Activated effector memory CD4-positive, alpha-beta T cell treated with anti-CD3 and anti-CD28 coated beads, Interleukin-2, amount 50 U/mL, for 16 hours (primary cell): ENCODE results near the gene GINS2.

Experiments
- DNase-seq: peaks from one replicate; pipeline ENCODE4 v3.0.0-alpha.2; 2020

GINS2 gene

DNA sequence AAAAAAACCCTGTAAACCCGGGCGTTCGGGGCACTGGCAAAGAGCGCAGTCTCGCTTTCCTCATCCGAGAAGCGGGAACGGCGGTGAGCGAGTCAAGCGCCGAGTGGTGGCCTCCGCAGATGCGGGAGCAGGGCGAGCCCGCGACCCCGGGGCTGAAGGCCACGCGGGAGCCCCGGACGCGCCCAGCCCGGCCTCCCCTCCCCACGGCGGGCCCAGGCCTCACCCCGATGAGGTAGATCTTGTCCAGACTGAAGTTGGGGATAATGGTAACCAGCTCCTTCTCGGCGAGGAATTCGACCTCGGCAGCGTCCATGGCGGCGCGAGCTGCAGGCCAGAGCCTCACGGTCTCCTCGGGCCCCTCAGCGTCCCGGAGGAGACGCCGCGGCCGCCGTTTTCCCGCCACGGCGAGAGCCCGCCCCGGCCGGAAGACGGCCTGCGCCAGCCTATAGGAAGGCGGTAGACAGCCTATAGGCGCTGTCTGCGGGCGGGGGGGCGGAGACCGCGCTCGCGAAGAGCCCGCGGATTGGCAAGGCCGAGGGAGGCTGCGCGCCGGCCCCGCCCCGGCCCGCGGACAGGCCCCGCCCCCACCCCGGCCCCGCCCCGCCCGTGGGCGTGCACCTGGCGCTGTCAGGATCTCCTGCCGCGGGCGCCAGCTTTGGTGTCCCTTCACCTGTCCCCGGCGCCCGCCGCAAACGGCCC is at the start of gene GINS2:
TSS of gene GINS2 (minus strand) at position 369 of the 699 bp plus-strand sequence. CDS start at position 313, 56 bp downstream.
- DNase-seq = peak; percentile 97

DNA sequence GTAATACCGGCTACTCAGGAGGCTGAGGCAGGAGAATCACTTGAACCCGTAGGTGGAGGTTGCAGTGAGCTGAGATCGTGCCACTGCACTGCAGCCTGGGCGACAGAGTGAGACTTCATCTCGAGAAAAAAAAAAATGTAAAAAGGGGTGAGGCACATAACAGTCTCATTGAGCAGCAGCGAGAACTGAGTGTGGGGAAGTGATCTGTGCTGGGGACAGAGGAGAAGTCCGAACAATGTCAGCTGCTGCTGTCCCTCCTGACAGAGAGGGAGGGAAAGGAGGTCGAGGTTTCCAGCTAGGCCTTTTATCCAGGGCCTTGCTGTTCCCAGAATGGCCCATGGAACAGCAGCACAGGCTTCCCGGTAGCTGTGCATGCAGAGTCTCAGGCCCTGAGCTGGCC is 48.2 kb upstream of the GINS2 start:
- DNase-seq = no peak

DNA sequence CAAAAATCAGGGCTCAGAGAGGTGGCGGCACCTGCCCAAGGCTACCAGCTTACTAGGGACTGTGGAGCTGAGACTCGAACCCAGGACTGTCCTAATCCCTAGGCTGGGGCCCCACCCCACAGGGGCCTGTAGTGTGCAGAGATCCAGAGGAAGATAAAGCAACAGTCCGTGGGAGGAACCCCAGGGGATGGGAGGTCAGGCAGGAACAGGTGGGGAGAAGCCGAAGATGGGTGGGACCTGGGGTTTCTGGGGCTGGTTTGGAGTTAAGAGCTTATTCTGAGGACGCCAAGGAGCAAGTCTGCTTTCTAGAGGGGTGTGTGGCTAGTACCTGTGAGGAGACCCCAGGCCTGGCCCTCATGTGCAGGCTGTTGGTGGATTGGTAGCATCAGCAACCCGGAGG is 47.2 kb upstream of the GINS2 start:
- no peak for DNase-seq

DNA sequence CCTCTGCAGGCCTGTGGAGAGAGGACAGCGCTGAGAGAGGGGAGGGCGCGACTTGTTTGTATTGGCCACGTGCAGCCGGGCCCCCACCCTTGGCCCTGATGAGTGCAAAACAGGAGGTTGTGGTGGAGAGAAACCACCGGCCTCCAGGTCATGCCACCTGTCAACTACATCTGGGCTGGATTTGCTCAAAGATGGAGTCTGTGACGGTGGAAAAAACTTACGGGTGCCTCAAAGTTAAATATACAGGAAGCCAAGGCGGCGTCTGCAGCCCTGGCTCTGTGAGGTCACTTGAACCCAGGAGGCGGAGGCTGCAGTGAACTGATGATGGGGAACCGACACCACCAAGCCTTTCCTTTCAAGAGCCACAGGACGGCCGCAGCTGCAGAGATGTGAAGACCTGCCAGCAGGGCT is 46.5 kb upstream of the GINS2 start:
- DNase-seq = peak; percentile 71

DNA sequence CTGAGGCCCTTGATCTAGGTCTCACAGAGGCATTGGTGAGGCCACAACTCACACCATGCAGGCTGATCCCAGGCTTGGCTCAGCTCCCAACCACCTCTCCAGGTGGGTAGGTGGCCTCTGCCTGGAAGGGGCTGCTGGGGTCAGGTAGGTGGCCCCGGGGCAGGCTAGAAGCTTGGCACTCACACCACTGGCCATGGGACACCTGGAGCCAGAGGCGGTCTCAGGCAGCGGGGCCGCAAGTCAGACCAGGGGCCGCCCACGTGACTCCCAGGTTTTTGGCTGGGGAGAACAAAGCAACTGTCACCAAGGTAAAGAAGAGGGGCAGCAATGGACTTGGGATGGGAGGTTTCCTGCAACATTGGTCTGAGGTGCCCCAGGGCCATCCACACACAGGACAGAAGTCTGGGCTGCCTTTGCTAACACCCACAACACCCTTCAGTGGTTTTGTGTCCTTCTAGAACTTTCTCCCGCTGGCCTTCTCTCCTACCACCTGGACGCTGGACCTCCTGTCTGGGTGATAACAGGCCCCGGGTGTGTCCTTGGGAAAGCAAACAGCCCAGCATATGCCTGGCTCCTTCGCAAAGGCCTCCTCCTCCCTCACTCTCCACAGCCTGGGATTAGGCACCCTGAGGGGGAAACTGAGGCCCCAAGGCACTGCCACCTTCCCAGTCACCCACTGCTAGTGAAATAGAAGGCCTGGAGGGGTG is 45.7 kb upstream of the GINS2 start:
- no peak for DNase-seq

DNA sequence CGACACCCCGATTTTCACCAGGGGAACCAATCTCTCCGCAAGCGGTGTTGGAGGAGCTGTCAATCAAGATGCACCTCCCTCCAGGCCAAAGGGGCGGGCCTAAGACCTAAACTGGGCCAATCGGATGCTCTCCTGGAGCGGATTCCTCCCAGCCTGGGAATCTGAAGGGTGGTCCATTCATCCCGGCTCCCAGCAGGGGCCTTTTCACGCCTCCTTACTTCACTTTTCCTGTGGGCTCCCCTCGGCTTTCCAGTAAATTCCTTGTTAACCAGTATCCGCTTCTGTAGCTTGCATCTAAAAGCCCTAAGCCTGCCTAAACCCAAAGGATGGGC is 45.1 kb upstream of the GINS2 start:
- no peak for DNase-seq

DNA sequence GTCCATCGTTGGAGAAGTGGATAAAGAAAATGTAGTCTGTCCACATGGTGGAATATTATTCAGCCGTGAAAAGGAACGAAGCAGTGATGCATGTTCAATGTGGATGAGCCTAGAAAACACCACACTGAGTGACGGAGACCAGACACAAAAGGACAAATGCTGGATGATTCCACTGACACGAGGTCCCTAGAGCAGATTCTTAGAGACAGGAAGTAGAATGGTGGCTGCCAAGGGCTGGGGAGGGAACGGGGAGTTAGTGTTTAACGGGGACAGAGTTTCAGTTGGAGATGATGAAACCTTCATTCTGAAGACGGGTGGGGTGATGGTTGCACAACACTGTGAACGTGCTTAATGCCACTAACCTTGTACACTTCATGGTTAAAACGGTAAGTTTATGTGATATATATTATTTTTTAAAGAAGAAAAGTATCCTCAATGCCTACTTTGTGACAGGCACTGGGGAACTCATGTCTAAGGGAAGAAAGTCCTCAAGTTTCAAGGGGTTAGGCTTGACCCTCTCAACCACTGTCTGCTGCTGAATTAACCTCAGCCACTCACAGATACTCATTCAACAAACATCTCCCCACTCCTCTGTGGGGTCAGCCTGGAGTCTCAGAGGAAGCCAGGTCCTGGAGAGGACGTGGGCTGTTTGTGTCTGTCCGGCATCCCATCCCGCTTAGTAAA is 44.5 kb upstream of the GINS2 start:
- no peak for DNase-seq

DNA sequence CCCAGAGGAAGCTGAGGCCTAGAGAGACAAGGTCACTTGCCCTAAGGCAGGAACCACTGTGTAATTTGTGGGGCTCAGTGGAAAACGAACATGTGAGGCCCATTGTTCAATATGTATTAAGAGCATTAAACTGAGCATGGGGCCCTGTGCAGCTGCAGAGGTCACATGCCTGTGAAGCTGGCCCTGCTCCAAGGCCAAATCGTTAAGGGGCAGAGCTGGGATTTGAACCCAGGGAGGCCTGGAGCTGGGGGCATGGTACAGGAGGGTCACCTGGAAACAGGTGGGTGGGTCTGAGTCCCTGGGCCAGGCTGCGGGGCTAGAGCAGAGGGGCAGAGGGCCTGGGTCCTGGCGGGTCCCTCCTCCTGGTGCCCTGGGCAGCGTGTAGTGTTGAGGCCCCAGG is 42.4 kb upstream of the GINS2 start:
- no peak for DNase-seq

DNA sequence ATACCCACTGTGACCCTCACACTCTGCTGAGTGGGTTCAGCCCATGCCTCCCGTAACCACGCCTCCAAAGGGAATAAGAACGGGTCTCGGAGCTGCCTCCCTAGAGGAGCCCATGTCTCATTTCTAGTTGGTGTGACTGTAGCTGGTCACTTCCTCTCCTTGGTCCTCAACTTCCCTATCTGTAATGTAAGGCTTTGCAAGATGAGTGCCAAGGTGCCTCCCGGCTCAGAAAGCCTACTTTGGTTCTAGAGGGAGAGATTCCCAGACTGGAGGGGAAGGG is 41.4 kb upstream of the GINS2 start:
- DNase-seq = no peak

DNA sequence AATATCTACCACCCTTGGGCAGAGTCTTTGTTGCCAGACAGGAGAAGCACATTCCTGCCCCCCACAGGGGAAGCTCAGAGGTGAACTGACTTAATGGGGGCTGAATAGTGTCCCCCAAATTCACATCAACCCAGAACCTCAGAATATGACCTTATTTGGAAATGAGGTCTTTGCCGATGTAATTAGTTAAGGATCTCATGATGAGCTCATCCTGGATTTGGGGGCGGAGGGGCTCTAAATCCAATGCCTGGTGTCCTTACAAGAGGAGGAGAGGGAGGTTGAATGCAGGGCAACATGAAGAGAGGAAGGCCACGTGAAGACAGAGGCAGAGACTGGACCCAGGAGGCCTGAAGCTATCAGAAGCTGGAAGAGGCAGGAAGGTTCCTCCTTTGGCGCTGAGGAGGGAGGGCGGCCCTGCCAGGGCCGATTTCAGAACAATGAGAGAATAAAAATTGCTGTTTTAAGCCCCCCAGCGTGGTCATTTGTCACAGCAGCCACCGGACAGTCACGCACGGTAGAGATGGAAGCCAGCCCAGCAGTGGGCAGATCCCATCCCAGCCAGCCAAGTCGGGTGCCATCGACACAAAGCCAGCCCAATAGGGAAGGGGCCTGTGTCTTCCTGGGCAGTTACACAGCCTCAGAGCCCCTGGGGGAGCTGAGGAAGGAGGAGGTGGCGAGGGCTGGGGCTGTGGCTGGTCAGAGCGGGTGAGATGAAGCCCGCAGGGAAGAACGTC is 40.9 kb upstream of the GINS2 start:
- no peak for DNase-seq

DNA sequence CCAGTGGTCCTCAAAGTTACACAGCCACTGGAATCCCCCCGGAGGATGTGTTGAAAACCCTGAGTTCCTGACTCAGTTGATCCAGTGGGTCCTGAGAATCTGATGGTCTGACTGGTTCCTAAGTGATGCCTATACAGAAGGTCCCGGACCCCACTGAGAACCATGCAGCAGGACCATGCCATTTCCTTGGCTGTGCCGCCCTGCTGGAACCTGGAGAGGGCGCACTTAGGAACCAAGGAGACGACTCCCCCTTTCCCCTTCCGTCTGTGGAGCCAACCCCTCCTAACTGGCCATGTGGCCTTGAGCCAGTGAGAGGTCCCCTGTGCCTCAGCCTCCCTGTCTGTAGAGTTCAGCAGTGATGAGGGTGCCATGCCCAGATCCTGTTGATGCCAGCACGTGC is 40.1 kb upstream of the GINS2 start:
- no peak for DNase-seq

DNA sequence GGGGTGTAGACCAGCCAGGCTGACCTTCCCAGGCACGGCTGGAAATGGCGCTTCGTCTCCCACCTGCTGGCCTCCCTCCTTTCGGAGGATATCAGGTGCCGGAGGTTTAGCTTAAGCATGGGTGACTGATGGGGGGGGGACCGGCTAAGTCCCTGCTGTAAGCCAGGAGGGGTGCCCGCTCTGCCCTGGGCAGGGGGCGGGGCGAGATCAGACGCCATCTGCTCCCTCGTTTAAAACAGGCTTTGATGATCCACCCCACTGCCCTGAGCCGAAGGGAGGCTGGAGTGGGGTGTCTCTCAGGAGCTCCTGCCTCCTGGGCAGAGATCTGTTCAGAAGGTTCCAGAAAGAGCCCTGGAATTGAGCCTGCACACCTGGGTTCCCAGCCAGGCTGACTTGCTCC is 36.2 kb upstream of the GINS2 start:
- DNase-seq = no peak

DNA sequence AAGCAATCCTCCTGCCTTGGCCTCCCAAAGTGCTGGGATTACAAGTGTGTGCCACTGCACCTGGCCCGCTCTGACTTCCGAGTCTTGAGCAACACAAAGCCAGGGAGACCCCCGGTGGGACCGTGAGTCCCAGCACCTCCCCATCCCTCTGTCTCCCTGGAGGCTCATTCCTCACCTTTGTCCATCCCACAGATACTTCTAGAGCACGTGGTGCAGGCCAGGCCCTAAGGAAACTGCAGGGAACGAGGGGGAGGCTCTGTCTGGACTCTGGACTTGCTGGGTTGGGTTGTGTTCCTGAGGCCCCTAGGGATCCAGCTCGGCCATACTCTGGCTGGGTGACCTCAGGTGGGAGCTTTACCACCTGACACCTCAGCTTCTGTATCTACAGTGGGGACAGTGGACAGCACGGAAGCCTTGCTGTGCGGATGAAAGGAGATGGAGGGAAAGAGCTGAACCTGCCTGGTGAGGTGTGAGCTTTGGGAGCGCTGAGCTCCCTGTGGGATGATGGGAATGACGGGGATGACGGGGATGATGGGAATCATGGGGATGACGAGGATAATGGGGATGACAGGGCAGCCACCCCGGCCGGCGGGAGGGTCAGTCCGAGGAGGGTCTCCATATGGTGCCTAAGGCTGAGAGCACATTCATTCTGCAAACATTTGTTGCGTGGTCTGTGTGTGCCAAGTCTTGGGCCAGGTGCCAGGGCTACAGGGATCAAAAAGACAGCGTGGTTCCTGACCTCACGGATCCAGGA is 35.5 kb upstream of the GINS2 start:
- no peak for DNase-seq

DNA sequence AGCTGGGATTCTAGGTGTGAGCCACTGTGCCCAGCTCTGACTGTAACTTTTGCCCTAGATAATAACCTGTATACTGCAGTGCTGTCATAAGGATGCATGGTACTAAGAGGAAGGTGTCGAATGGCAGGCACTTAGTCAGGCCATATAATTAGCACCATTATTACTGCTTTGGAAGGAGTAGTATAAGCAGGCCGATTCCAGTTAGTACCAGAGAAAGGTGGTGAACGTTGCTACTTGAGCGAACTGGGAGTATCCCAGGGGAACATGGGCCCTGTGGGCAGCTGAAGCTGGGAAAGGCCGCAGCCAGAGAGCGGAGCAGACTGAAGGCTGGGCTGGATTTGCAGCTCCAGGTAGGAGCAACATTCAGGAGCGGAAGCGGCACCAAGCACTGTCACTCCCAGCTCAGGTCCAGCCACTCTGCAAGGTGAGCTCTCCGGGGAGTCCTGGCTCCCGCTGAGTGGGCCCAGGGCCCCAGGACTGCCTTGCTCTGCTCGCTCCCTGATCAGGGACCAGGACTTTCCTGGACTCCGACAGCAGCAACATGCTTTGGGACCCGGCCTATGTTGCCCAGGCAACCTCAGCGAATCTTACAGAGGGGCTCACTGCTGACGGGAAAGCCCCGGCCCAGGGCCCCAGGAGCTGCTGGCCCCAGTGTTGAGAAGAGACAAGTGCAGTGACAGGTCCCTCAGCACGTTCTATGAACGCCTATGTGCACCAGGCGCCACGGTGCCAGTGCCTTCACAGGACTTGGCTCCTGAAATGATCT is 33.6 kb upstream of the GINS2 start:
- no peak for DNase-seq

DNA sequence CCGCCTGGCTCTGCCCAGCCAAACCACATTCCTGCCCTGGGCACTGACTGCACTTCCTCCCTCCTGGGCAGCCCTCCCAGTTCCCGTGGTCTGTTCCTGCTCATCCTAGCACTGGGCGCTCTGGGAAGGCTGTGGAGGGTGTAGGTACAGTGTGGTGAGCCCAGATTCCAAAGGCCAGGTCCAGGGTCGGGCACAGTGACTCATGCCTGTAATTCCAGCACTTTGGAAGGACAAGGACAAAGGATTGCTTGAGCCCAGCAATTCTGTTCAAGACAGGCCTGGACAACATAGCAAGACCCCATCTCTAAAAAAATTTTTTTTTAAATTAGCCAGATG is 31.5 kb upstream of the GINS2 start:
- DNase-seq = no peak

DNA sequence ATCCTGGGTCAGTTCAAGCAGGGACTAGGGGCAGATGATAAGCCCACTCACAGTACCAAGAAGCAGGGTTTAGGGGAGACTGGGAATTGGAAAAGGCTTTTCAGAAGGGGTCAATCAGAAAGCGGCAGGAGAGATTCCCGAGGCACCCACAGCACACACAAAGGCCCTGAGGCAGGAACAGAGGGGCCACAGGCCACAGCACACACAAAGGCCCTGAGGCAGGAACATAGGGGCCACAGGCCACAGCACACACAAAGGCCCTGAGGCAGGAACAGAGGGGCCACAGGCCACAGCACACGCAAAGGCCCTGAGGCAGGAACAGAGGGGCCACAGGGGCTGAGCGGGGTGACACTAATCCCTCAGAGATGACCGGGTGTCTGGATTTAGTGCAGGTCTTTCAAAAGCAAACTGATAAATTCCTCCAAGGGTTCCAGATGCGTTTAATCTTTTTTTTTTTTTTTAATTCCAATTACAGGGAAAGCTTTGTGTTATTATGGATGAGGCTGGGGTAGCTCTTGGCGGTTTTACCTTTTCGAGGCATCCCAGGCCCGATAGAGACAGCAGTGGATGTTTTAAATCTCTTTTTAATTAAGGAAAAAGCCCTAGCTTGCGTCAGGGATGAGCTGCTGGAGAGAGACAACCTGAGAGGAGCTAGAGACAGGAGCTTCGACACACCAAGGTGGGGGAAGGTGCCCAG is 31.0 kb upstream of the GINS2 start:
- DNase-seq = no peak

DNA sequence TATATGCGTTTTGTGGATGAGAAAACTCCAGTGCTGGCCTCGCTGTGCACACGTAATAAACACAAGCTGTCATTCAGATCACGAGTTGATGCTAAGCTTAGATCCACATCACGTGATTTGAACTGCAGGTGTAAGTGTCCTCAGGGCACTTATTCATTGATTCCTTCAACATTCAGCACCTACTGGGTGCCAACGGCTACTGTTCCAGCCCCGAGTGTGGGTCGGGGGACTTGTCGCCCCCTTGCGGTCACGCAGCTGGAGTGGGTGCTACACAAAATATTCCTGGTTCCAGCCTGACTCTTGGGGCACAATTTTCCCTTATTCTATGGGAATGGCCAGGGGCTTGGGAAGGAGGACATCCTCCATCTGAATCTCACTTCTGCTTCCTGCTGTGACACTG is 29.9 kb upstream of the GINS2 start:
- DNase-seq = no peak

DNA sequence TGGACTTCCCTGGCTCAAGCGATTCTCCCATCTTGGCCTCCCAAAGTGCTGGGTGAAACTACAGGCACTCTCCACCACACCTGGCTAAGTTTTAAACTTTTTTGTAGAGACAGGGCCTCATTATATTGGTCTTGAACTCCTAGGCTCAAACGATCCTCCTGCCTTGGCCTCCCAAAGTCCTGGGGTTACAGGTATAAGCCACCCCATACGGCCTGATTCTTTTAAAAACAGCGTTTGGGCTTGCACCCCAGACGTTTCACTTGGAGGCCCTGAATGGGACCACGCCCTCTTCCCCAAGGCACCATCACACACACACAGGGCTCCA is 29.4 kb upstream of the GINS2 start:
- no peak for DNase-seq

DNA sequence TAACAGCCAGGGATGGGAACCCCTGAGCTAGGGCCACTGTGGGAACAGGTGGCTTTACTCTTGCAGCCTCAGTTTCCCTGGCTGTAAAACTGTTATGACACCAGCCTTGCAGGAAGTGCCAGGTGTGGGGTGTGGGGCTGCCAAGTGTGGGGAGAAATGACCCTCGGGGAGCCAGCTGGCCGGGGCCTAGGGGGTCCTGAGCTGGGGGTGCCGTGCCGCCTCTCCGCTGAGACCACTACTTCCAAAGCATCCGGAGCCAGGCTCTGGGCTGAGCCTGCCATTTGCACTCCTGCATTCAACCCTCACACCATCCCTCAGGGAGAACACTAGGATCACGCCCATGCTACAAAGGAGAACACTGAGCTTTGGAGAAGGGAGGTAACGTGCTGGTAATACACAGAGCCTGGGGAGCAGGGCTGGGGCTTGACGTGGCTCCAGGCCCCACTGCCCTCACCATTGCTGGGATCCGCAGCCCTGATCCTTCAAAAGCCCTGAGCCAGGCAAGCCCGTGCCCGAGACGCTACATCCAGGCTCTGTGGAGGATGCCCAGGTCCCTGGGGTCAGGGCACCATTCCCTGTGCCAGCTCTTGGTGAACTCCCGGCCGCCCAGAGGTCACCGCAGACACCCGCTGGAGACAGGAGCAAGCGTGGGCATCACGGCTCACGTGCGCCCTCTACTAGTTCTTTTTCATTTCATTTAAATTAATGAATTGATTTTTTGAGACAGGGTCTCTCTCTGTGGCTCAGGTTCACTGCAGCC is 28.8 kb upstream of the GINS2 start:
- DNase-seq = peak; percentile 77

DNA sequence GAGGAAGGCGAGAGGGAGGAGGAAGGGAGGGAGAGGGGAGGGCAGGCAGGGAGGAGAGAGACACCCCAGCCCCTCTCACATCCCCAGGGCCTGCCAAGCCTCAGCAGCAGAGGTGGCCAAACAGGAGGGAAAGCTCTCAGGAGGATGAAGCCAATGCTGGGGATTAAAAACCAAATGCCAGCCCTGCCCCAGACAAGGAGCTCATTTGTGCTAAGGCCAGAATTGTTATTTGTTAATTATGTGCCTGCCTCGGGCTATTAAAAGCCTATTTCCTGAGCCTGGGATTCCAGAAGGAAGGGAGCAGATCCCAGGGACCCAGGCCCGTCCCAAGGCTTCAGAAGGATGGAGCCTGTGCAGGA is 27.9 kb upstream of the GINS2 start:
- DNase-seq = no peak

DNA sequence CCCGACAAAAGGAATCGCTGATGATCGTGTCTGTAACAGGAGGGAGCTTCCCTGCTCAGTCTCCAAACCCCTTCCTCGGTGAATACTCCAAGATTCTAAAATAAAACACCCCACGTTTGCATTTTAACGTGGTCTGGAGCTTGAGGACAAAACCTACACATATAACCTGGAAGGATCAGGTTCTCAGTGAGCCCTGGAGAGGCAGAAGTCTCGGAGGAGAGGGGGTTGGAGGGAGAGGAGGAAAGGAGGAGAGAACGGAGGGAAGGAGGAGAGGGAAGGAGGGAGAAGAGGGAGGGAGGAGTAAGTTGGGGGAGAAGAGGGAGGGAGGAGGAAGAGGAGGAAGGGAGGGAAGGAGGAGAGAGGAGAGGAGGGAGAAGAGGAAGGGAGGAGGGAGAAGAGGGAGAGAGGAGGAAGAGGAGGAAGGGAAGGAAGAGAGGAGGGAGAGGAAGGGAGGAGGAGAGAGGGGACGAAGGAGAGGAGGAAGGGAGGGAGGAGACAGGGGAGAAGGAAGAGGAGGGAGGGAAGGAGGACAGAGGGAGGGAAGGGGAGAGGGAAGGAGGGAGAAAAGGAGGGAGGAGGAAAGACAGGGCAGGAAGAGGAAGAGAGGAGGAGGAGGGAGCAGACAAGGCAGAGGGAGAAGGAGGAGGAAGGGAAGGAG is 27.4 kb upstream of the GINS2 start:
- DNase-seq = no peak
